Heart left ventricle (tissue), 16 donors: ENCODE measurements around the gene EIF4E3. TPM values are rescaled to one million over a fixed set of nuclear protein-coding genes. Genes with fewer than 3 reads are reported as not detected.

Source experiments
- ATAC-seq, 4 donors: fragments of 200-7000 bp; cut with Tn5 transposase; one replicate each; pipeline ENCODE4 v1.9.1; 2020 to 2022; ENCODE audit warnings: moderate library complexity in 4 of 4, mild to moderate bottlenecking in 3 of 4, moderate number of reproducible peaks in 1 of 4
- DNase-seq, 5 donors: peaks; one replicate each; pipeline ENCODE4 v3.0.0-alpha.2; 2020
- H3K27ac ChIP-seq, 12 donors: fragments of 200-600 bp; sonication (generic) in 4 of 12; one replicate each; pipeline versions ENCODE4 v1.5.0 to v1.8.0; 2016 to 2022; ENCODE audit warnings: mild to moderate bottlenecking in 2 of 12
- H3K27me3 ChIP-seq, 9 donors: fragments of 200-600 bp; sonication (generic) in 2 of 9; one replicate each; pipeline versions ENCODE4 v1.5.1 to v1.8.0; 2016 to 2022; ENCODE audit warnings: mild to moderate bottlenecking in 3 of 9
- H3K36me3 ChIP-seq, 9 donors: fragments of 200-600 bp; sonication (generic) in 2 of 9; one replicate each; pipeline versions ENCODE4 v1.5.0 to v1.8.0; 2018 to 2022; ENCODE audit warnings: mild to moderate bottlenecking in 2 of 9
- H3K4me1 ChIP-seq, 12 donors: fragments of 200-600 bp; sonication (generic) in 4 of 12; one replicate each; pipeline versions ENCODE4 v1.5.0 to v1.8.0; 2016 to 2022; ENCODE audit warnings: mild to moderate bottlenecking in 3 of 12
- H3K4me3 ChIP-seq, 12 donors: fragments of 200-600 bp; sonication (generic) in 4 of 12; one replicate each; pipeline versions ENCODE4 v1.5.0 to v1.8.0; 2017 to 2022; ENCODE audit warnings: mild to moderate bottlenecking in 9 of 12, moderate library complexity in 4 of 12
- H3K9me3 ChIP-seq, 12 donors: fragments of 200-600 bp; sonication (generic) in 4 of 12; one replicate each; pipeline versions ENCODE4 v1.5.0 to v1.8.0; 2016 to 2022; ENCODE audit warnings: mild to moderate bottlenecking in 1 of 12
- CTCF ChIP-seq, 12 donors: fragments of 200-600 bp; sonication (generic) in 4 of 12; IDR thresholded peaks; one replicate each; pipeline versions ENCODE4 v1.5.0 to v1.8.0; 2018 to 2022; ENCODE audit warnings: antibody characterized with exemption in 12 of 12, mild to moderate bottlenecking in 5 of 12
- POLR2A ChIP-seq, 2 donors: fragments of 450-650 bp; IDR thresholded peaks; one replicate each; pipeline ENCODE4 v1.6.1; 2017; ENCODE audit warnings: antibody characterized with exemption in 2 of 2, mild to moderate bottlenecking in 2 of 2, moderate library complexity in 2 of 2
- WGBS, 4 donors: extraction: QIAGEN DNeasy Blood & Tissue Kit in 2 of 4; methylation state at CpG; one replicate each; pipeline versions ENCODE4 v1.1.5 to v1.1.7; 2013 to 2018; 5-methylcytosine and 5-hydroxymethylcytosine counted together
- intact Hi-C, 10 donors: fragments of 100-400 bp; cut with DNase I; formaldehyde crosslinking; loops; one replicate each; pipeline versions ENCODE4 v1.11.1 to v1.14.2; 2022
- polyA plus RNA-seq, 2 donors: library from polyadenylated mRNA; stranded (reverse); fragments of 200-250 nt; gene quantifications; one replicate each; pipeline ENCODE4 v1.2.3, GENCODE V29; 2013
- total RNA-seq, 9 donors: library from RNA; depleted of rRNA in 2 of 9; stranded (reverse); fragments of >200 nt in 2 of 9; fragmentation: NEBNext Ultra II Directional in 3 of 9; extraction: Animal tissue kit (Norgen Biotek cat#: 25700) in 3 of 9; gene quantifications; one replicate each; pipeline versions ENCODE4 v1.1.0 to v1.2.4, GENCODE V29; 2016 to 2023
- donor health status: ischemic (EF 13 %, LVEDD 7.1; RV severe dilation, severe dysfunction).
- donor health status: healthy with polysubstance abuse.
- donor health status: DM: no; HTN: yes; CAD: no.
- donor health status: DM: no; HTN: no; CAD: no.
- donor health status: ischemic (EF 25% LVEDD 6.9; RV normal size, moderate dysfunction).
- donor health status: ischemic (EF 25% LVEDD 5.7; RV mildly dilated, moderate dysfunction).
- donor health status: healthy.
- donor health status: DM: yes; HTN: yes; CAD: no.
- donor health status: ischemic (EF 35%, LVEDD 5.7; RV mildly dilated, moderate dysfunction).
- donor health status: nonischemic (EF 11% LVEDD 7.7; RV severe dilation, severe dysfunction).
- donor health status: DM: yes; HTN: yes; CAD: no.
- donor health status: PGD.
- donor health status: ischemic (EF 29% LVEDD 5.4; RV normal size, mild dysfunction).
- donor health status: nonischemic (EF 23%, LVEDD 6.1; RV moderate dilation, normal function).

Gene EIF4E3
- total and polyA plus RNA-seq, 11 donors = 18.4 to 53.0 (median 45.4) TPM

- intact Hi-C loops = loop anchor here in 5 of 10 donors (5.0 to 10.0 kb wide), 5 partner anchors 122 to 1352 kb away; no protein-coding TSS in a partner anchor
- ATAC-seq (no peak), DNase-seq (no peak)
- 82 to 84% (median 83%) methylated on average over 4 of the region's 4 CpGs for WGBS, 4 donors
- peaks cover 0 to 9% (median 0%) of the 10 kb centered on the region in 12 donors for H3K4me1 ChIP-seq
- H3K27me3 ChIP-seq = peaks cover 0 to 5% (median 0%) of the 10 kb centered on the region in 9 donors
- TF ChIP-seq POLR2A (IDR thresholded peaks at IDR 0.05) (no peak), CTCF (IDR thresholded peaks at IDR 0.05) (no peak)
- no peaks in the 10 kb centered on the region for H3K36me3 ChIP-seq
- no peak overlapping the region for H3K4me3 ChIP-seq
- H3K27ac ChIP-seq = no peak overlapping the region
- H3K9me3 ChIP-seq = peaks cover 0 to 5% (median 0%) of the 10 kb centered on the region in 12 donors
Observed at GRCh38 chr3:71732637-71733036, 7.4 kb upstream of the EIF4E3 start.

GRCh38 chr3:71728632-71729342, 3.6 kb upstream of the EIF4E3 start:
- Histone ChIP-seq H3K27me3 (no peaks in the 10 kb centered on the region), H3K9me3 (no peaks in the 10 kb centered on the region), H3K4me1 (peaks cover 0 to 28% (median 9%) of the 10 kb centered on the region in 12 donors), H3K4me3 (no peak overlapping the region), H3K27ac (no peak overlapping the region), H3K36me3 (no peaks in the 10 kb centered on the region)
- TF ChIP-seq POLR2A (IDR thresholded peaks at IDR 0.05) = no peak
- TF ChIP-seq CTCF (IDR thresholded peaks at IDR 0.05) = no peak
- 59 to 68% (median 61%) methylated on average over 4 of the region's 4 CpGs for WGBS, 4 donors
- no peak for ATAC-seq
- DNase-seq = no peak
- intact Hi-C loops = loop anchor here in 6 of 10 donors (5.0 to 10.0 kb wide), 6 partner anchors 129 to 1359 kb away; partner anchors contain the start of gene RYBP (in 1 of the 6)

- Histone ChIP-seq H3K4me1 (peaks cover 0 to 51% (median 12%) of the 10 kb centered on the region in 12 donors), H3K4me3 (peak overlapping the region in 7 of 12 donors; percentile 64 to 85 (median 74)), H3K9me3 (no peaks in the 10 kb centered on the region), H3K27ac (peak overlapping the region in 2 of 12 donors; percentile 81 to 86), H3K27me3 (no peaks in the 10 kb centered on the region), H3K36me3 (no peaks in the 10 kb centered on the region)
- WGBS, 4 donors = 81 to 89% (median 84%) methylated on average over 7 to 8 of the region's 8 CpGs
- no peak for DNase-seq
- TF ChIP-seq CTCF (IDR thresholded peaks at IDR 0.05) = no peak
- TF ChIP-seq POLR2A (IDR thresholded peaks at IDR 0.05) = no peak
- ATAC-seq = no peak
- intact Hi-C loops = loop anchor here in 6 of 10 donors (5.0 to 10.0 kb wide), 6 partner anchors 131 to 1361 kb away; partner anchors contain the start of gene RYBP (in 1 of the 6)
Observed at GRCh38 chr3:71726146-71726545, 944 bp upstream of the EIF4E3 start.

GRCh38 chr3:71724584-71725270, 475 bp downstream of the EIF4E3 start:
- peak; percentile 35 to 77 (median 76) for ATAC-seq
- H3K36me3 ChIP-seq = no peaks in the 10 kb centered on the region
- H3K27me3 ChIP-seq = no peaks in the 10 kb centered on the region
- intact Hi-C loops = loop anchor here in 6 of 10 donors (5.0 to 10.0 kb wide), 6 partner anchors 133 to 1363 kb away; partner anchors contain the start of gene RYBP (in 1 of the 6)
- H3K27ac ChIP-seq = peak overlapping the region; percentile 25 to 89 (median 75)
- 1 to 3% (median 1%) methylated on average over 4 to 73 of the region's 73 CpGs for WGBS, 4 donors
- H3K4me3 ChIP-seq = peak overlapping the region; percentile 73 to 96 (median 86)
- TF ChIP-seq POLR2A (IDR thresholded peaks at IDR 0.05) = peak in 1 of 2 donors; percentile 27
- no peak for TF ChIP-seq CTCF (IDR thresholded peaks at IDR 0.05)
- peak; percentile 24 to 77 (median 62) for DNase-seq
- H3K4me1 ChIP-seq = peaks cover 0 to 63% (median 12%) of the 10 kb centered on the region in 12 donors
- H3K9me3 ChIP-seq = no peaks in the 10 kb centered on the region
